Large intestine (tissue), 1 donor: Measurements from ENCODE around the gene NUP43. TPM values are rescaled to one million over a fixed set of nuclear protein-coding genes. Genes with fewer than 3 reads are reported as not detected.

Experiments used
- polyA plus RNA-seq: library from polyadenylated mRNA; unstranded; fragments of 120-200 nt; gene quantifications from one replicate; pipeline ENCODE4 v1.2.1, GENCODE V29; 2013

Gene NUP43
- polyA plus RNA-seq, 1 donor = 27.2 TPM

Other genes with a start within 250 kb of the NUP43 start
- gene PPIL4, start 200.5 kb downstream of the NUP43 start, polyA plus RNA-seq = 35.6 TPM
- 36.1 TPM for gene GINM1, start 180.2 kb downstream of the NUP43 start, polyA plus RNA-seq
- 14.2 TPM for gene KATNA1, start 97.8 kb downstream of the NUP43 start, polyA plus RNA-seq
- 24.4 TPM for gene LATS1, start 28.4 kb downstream of the NUP43 start, polyA plus RNA-seq
- 78.3 TPM for gene PCMT1, start 3.2 kb upstream of the NUP43 start, polyA plus RNA-seq
- 28.8 TPM for gene LRP11, start 117.8 kb upstream of the NUP43 start, polyA plus RNA-seq
- 0.61 TPM for gene RAET1E, start 151.6 kb upstream of the NUP43 start, polyA plus RNA-seq
- 0.28 TPM for gene RAET1G, start 176.6 kb upstream of the NUP43 start, polyA plus RNA-seq
- gene ULBP2, start 195.5 kb upstream of the NUP43 start, polyA plus RNA-seq = 0.09 TPM
- gene ULBP1, start 217.4 kb upstream of the NUP43 start, polyA plus RNA-seq = 0.03 TPM